ENCODE results near the gene MRGPRX2.

The MRGPRX2 gene

DNA sequence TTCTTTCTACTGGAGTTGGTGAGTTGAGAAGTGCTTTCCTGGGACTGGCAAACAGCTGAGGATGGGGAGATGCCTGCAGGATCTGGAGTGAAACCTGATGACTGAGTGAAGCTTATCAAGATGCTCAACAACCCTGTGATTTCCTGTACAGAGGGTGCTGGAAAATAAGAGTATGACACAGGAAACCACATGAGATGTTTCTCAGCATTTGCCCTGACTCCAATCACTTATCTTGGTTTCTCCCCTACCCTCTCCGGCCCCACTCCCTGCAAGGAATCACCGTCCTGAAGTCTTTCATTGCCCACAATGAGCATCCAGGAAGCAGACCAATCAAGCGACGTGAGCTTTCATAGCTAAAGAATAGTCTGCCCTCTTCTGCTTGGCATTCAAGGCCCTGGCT, at the start of gene MRGPRX2:
Gene MRGPRX2 (minus strand): TSS at position 89 of the 400 bp plus-strand sequence. CDS start 4,315 bp downstream, outside the sequence.
- no peak for DNase-seq (ENCODE audit: low read depth in 2 of 2, low spot score in 1 of 2)

DNA sequence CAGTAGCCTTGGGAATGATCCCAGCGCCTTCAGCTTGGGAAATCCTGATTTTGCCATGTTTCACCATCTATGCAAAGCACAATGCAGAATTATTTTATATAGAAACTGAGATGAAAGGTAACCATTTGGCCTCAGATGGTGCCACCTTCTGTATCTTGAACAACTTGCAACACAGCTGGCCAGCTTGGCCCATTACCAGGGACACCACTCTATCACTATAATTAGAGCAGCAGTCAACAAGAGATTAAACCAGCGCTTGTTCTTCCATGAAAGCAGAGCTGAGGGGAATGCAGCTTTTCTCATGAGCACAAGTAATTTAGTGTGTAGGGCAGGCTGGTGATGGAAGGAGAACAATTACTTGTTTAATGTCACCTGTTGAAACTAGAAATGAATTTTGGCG, 49.8 kb upstream of the MRGPRX2 start:
- DNase-seq (ENCODE audit: low read depth in 2 of 2, low spot score in 1 of 2), result no peak

DNA sequence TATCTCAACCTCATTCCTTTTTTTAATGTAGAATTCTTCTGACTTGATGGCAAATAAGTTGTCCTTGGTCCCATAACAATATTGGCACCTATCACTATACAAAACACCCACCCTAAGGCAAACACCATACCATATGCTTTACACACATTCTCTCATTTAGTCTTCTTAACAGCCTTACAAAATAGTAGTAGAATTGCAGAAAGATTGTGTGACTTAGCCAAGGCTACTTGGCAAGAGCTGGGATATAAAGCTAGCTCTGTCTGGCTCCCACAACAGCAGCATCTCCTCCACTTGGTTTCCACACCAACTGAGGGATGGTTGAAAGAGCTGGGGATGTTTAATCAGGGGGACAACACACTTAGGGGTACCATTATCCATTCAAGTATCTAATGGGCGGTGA, 46.6 kb upstream of the MRGPRX2 start:
- no peak for DNase-seq (ENCODE audit: low read depth in 2 of 2, low spot score in 1 of 2)

DNA sequence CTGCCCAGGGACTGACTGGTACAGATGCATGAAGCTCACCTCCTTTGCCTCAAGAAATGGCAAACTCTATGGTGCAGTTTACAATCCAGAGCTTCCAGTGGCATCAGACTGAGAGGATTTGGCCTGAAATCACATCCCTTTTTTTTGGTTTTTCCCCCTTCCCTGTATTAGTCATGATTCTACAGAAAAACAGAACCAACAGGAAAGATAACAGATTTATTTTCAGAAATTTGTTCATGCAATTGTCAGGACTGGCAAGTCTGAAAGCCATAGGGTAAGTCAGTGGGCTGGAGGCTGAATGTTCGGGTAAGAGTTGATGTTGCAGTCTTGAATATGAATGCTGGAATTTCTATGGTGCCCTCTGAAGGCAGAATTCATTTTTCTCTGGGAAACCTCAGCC, 44.5 kb upstream of the MRGPRX2 start:
- DNase-seq (ENCODE audit: low read depth in 2 of 2, low spot score in 1 of 2), result no peak

DNA sequence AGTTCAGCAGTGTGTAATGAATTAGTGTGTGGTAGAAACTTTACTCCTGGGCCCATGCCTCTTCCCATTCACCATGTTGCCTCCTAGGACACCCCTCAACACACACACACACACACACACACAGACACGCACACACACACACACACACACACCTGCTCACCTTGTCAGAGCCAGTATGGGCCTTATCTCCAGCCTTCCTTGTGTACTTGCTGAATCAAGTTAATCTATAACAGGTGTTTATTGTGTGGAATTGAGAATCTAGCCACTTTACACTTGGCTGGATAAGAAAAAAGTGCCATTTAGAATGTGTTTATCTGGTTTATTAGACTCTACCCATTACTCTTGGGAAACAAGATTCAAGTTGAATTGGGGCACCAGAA, 42.0 kb upstream of the MRGPRX2 start:
- no peak for DNase-seq (ENCODE audit: low read depth in 2 of 2, low spot score in 1 of 2)

DNA sequence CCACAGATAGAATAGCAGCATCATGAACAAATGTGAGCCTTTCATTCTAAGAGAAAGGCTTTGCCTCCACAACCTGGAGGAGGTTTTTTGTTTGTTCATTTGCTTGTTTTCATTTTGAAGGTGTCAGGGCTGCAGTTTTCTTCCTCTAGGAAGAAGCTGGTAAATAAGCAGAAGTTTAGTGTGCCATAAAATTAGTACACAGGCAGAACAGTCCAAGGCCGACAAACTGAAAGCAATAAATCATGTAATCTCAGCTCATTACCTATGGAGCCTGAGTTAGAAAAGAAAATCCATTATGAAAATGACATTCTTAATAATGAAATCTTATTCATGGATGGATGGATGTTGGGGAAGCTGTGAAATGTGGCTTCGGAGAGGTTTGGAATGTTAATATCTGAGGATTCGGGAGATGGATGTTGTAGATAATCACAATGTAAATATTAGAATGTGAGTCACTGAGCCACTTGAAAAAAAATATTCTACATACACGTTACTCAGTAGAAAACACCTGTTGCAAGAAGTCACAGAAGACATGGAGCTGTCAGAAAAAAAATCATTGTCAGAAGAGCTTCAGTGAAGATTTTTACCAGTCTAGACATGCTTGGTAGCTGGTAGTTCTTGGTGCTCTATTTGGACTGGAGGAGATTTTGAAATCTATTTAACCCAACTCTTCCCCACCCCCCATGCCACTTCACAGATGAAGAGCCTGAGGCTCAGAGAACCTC, 41.4 kb upstream of the MRGPRX2 start:
- no peak for DNase-seq (ENCODE audit: low read depth in 2 of 2, low spot score in 1 of 2)

DNA sequence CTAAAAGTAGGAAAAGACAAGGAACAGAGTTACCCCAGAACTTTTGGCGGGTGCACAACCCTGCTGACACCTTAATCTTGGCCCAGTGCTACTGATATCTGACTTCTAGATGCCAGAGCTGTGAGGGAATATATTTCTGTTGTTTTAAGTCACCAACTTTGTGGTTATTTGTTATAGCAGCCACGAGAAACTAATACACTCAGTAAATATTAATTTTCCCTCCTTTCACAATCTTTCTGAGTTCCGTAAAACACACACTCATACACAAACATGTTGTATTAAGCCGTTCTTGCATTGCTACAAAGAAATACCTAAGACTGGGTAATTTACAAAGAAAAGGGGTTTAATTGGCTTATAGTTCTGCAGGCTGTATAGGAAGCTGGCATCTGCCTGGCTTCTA, 40.4 kb upstream of the MRGPRX2 start:
- no peak for DNase-seq (ENCODE audit: low read depth in 2 of 2, low spot score in 1 of 2)

DNA sequence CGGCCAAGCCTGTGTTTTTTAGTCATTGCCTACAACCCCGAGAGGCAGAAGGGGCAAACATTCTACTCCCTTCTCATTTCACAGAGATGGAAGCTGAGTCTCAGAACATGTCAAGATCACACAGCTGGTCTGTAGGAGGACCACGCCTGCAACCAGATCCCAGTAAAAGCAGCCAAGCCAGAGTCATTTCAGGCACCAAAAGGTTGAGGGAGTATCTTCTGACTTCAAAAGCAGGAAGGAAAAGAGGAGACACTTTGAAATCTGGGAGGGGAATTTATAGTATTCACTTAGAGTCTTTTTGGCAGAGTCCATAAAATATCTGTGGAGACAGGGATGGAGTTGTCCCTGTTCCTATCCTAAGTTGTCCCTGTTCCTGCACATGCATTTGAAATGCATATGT, 38.6 kb upstream of the MRGPRX2 start:
- DNase-seq (ENCODE audit: low read depth in 2 of 2, low spot score in 1 of 2), result no peak

DNA sequence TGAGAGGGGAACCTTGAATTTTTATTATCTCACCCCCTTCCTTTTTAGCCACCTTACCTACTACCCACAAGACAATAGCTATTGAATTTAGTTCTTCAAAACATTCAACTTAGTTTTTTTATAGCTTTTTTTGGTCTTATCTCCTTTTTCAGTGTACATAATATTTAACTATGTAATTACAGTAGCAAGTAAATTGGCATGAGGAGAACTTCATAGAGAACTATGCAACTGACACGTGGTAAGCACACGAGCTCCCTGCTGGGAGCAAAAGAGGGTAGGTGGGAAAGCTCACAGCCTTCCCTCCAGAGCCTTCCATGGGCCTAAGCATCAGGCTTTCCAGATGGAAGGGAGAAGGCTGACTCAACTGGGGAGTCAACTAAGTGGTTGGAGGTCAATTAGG, 34.3 kb upstream of the MRGPRX2 start:
- no peak for DNase-seq (ENCODE audit: low read depth in 2 of 2, low spot score in 1 of 2)

DNA sequence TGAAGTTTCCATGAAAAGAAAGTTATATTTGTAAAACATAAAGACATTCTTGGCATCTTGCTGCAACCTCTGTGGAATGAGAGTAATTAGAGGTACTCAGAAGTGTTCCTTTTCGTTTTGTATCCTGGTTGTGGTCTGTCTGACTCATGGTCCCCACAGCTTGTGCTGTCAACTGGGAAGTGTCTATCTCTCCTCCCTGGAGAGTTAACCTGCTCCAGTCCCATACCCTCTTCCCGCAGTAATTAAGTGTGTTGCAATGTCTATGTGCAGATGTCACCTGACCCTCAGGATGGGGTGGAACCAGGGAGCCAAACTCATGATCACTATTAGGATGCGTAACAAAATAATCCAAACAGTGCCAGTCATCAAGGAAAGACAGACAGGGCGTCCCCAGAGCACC, 33.5 kb upstream of the MRGPRX2 start:
- DNase-seq (ENCODE audit: low read depth in 2 of 2, low spot score in 1 of 2), result no peak

DNA sequence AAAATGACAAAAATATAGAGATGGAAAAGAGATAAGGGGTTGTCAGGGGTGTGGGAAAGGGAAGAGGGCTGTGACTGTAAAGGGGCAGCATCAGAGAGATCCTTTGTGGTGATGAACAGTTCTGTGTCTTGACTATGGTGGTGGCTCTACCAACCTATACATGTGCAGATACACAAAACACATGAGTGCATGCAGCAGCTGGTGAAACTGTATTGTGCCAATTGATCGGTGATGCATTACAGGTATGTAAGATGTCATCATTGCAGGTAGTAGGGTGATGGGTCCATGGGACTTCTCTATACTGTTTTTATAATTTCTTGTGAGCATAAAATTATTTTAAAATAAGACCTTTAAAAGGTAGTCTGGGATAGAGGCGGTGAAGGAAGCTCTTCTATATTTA, 32.3 kb upstream of the MRGPRX2 start:
- DNase-seq (ENCODE audit: low read depth in 2 of 2, low spot score in 1 of 2), result no peak

DNA sequence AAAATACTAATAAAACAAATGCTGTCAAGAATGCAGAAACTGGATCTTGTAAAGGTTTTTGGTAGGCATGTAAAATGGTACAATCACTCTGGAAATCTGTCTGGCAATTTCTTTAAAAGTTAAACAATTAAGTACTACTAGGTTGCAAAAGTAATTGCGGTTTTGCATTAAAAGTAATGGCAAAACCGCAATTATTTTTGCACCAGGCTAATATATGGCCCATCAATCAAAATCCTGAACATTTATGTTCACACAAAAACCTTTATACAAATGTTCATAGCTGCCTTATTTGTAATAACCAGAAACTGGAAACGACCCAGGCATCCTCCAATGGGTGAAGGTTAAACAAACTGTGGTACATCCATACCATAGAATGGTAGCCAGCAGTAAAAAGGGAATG, 31.8 kb upstream of the MRGPRX2 start:
- DNase-seq (ENCODE audit: low read depth in 2 of 2, low spot score in 1 of 2), result no peak

DNA sequence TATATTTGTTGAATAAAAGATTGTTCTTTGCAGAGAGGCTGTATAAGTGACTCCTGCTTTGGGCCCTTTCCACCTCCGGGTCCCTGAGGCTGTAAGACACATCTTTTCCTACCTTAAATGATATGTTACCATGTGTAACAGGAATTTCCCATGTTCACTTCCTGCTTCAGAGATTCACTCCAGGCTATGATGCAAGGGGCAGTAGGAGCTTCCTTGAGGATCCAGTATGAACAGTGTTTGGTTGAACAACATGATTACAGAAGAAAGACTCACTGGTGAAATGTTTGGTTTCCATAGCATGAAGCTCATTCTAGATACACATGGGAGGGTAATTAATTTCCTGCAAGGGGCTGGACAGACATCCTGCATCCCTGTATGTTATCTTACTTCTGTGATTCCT, 30.8 kb upstream of the MRGPRX2 start:
- no peak for DNase-seq (ENCODE audit: low read depth in 2 of 2, low spot score in 1 of 2)

DNA sequence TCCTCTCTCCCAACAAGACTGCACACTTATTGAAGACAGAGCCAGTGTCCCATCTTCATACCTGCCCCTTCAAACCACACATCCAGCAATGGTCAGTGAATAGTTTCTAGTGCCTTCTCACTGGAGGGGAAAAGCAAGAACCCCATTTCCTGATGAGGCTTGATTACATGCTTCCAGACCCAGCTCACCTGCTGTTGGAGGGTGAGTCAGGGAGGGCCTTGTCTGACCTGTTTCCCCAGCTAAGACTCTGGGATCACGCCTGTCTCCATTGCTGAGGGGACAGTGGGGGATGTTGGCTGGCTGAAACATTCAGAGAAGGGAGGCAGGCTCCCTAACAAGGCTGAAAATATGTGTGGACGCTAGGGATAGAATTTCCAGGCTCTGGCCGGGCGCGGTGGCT, 28.9 kb upstream of the MRGPRX2 start:
- no peak for DNase-seq (ENCODE audit: low read depth in 2 of 2, low spot score in 1 of 2)

DNA sequence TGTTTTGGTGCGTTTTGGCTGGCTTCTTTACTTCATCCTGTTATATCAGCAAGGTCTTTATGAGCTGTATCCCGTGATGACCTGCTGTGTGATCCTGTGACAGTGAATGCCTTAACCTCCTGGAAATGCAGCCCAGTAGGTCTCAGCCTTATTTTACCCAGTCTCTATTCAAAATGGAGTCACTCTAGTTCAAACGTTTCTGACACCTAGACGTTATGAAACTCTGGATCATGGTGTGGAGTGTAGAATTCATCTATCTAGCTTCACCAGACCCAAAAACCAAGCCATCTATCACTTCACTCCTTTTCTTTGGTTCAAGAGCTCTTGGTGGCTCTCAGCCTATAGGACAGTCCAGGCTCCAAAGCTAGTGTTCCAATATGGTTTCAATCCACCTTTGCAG, 28.3 kb upstream of the MRGPRX2 start:
- DNase-seq (ENCODE audit: low read depth in 2 of 2, low spot score in 1 of 2), result no peak

DNA sequence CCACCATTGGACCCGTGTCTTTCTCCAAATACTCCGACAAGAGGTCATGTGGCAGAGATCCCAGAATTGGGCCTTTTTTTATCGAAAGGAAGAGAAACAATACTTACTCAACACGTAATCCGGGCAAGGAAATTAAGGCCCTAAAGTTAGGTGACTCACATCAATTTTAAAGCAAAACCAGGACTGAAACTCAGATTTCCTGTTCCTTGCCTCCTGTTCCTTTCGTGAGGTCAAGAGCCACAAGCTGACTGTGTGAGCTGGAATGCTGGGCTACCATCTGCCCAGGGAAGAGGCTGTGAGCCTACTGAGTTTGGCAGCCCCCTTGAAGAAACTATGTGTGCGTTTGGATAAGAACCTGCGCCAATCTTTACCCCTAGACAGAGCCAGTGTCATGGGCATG, 27.1 kb upstream of the MRGPRX2 start:
- no peak for DNase-seq (ENCODE audit: low read depth in 2 of 2, low spot score in 1 of 2)

DNA sequence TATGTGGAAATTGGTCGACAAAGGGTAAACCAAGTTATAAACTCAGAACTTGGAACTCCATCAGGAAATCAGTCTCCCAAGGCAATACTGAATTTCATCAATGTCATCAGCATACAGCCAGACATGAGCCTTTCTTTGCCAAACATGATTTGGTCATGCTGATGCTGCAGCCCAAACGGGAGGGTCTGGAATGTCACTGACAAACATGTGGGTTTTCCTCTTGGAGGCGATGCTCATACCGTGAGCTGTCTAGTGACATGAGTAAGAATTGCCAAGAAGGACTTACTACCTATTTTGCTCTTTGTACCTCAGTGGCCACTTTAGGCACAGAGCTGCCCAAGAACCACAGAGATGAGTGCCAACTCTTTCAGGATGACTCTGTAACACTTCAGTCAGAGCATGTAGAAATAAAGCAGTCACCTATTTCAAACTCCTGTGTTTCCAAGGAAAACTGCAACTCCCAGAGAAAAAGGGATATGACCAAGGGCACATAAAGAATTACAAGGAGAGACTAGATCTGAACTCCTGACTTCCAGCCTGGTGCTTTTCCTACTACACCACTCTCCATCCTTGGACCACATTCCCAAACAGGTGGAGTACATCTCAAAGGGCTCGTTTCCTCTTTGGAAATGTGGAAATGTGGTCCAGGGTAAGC, 24.3 kb upstream of the MRGPRX2 start:
- no peak for DNase-seq (ENCODE audit: low read depth in 2 of 2, low spot score in 1 of 2)

DNA sequence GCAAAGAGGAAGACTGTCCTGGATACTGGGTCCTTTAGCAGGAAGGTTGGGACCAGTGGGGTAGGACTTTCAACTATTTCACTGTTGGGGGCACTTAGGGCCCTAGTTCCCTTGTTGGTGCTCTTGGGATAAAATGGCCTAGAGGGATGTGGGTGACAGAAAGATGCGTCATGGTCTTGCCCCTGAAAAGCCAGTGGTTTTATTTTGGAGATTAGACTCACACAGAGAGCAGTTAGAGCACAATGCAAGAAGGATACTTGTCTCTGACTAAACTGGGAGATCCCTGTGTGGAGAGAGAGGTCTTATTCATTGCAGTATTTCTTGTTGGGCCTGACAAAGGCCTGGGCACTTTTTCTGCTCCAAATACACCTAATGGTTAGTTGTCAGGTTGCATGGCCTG, 22.6 kb upstream of the MRGPRX2 start:
- DNase-seq (ENCODE audit: low read depth in 2 of 2, low spot score in 1 of 2), result no peak

DNA sequence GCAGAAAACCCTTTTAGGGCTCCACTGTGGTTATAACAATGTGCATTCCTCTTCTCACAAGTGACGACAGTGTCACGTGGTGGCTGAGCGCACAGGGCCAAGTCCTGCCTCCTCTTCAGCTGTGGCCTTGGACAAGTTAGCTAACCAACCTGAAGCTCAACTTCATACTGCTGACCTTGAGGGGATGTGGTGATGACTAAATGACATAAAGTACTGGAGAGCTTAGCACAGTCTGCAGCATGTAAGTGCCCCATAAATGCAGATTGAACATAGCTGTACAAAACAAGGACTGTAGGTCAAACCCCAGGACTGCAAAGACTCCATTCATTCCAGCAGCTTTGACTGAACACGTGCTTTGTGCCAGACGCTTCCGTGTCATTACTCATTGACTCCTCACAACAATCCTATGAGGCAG, 20.1 kb upstream of the MRGPRX2 start:
- DNase-seq (ENCODE audit: low read depth in 2 of 2, low spot score in 1 of 2), result no peak

DNA sequence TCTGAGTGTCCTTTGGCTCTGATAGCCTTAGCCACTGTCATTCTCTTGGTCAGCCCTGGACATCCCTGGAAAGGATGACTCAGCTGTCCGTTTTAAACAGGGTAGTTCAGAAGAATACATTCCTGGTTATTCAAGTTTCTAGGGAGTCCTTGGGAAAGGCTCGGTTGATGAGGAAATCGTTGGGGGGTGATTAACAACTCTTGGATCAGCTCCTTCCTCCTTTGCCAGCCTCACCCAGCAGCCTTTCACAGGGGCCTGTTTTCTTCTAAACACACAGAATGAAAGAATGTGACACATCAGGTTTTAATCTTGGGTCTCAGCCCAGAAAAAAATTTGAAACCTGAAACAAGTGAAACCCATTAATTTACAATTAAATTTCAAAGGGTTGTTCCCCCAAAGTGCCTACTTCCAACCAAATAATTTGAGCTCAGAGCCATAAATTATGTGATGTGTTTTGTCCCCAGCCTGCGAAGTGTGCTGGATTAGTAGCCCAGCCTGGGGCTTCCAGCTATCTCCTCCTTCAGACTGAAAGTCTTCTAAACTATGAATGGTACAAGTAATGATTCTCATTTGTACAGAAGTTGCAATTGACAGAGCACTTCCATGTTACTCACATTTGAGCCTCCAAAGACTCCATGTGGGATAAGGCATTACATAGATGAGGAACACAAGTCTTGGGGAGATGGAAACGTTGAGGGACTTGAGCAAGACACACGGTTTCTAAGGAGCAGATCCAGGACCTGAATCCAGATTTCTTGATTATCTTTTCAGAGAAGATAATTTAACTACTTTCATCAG, 19.3 kb upstream of the MRGPRX2 start:
- DNase-seq (ENCODE audit: low read depth in 2 of 2, low spot score in 1 of 2), result no peak

DNA sequence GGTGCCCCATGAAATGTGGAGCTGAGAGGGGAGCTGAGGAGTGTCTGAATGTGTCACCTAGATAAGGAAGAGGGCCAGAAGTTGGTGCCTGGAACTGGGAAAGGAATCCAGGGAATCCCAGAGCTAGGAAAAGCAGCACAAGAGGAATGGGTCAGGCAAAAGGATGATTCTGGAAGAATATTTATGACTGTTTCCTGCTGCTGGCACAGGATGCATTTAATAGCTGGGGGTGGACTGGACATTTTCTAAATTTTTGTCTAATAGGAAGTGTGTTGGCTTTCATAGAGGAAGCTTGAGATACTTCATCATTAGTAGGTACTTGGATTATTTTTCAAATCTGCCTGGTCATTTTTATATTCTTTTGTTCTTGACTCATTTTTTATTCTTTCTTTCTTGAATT, 17.4 kb upstream of the MRGPRX2 start:
- DNase-seq (ENCODE audit: low read depth in 2 of 2, low spot score in 1 of 2), result no peak
